ENCODE results near the gene P2RY2.
A peak's percentile ranks its signal among the peaks of the same experiment; 100 is the strongest.

Gene P2RY2

DNA sequence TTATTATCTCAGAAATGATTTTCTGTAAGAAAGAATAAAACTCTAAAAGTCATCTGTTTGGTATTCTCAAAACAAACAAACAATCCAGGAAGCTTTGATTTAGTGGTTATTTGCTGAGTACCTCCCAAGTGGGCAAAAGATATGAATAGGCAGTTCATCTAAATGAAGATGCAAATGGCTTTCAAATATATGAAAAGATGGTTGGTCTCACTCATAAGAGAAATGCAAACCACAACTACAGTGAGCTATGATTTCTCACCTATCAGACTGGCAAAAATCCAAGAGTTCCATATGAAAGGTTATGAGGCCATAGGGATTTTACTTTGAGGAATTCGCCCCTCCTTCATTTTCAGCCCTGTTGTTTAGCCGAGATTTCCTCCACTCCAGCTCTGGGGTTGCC, 11.3 kb upstream of the P2RY2 start:
- DNase-seq: peak; percentile 92

GRCh38 chr11:73209892-73210291, 8.2 kb upstream of the P2RY2 start:
- DNase-seq: no peak

- DNase-seq: no peak
Observed at GRCh38 chr11:73210916-73211667, 7.0 kb upstream of the P2RY2 start.

GRCh38 chr11:73213196-73214143, 4.6 kb upstream of the P2RY2 start:
- no peak for DNase-seq

DNA sequence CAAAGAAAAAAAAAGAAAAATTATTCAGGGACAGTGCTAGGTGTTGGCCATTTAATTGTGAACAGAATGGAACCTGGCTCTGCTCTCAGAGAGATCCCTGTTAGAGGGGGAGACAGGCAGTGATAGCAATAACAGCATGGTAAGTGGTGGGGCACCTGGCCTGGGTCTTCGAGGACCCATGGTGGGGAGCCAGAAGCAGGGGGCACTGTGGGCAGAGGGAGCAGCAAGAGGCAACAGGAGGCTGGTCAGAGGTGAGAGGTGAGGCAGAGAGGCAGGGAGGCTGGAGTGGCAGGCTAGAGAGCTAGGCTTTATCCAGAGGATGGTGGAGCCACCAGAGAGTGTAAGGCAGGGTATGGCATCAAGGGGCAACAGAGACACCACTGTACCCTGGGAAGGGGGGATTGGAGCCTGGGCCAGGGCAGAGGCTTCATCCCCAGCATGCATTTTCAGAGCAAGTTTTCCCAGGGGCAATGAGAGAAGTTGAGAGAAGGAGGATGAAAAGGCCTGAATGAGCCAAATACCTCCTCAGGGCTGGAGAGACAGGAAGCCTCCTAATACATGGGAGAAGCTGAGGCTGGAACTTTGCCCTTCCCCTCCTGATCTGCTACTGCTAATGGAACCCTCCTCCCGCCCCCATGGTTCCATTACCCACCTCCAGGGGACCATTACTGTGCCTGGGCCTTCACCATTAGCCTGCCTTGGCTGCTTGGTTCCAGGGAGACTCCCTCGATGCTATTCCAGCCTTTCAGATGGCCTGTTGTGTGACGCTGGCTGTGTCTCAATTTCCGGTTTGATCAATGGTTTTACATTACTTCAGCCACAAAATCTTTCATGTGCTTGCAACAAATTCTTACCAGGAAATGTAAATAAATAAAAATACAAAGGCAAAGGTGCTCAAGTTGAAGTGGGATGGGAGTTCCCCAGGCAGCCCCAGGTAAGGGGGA, 2.6 kb upstream of the P2RY2 start:
- DNase-seq: no peak

GRCh38 chr11:73216465-73216864, 1.6 kb upstream of the P2RY2 start:
- DNase-seq: no peak

- DNase-seq: no peak
Observed at GRCh38 chr11:73217131-73217809, 811 bp upstream of the P2RY2 start.

DNA sequence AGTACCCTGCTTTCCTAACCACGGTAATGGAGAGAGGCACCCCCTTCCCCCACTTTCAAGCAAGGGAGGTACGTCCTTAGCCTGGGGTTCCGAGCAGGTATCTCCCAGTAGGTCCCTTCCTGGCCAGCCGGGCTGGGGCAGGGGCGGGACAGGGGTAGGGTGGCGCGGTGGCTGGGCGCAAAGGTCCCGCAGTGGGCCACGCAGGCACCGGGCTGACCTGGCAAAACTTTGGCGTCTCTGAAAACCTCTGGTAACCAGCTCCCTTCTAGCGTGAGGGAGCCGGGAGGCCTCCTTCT, 323 bp upstream of the P2RY2 start:
- no peak for DNase-seq

GRCh38 chr11:73218830-73219215, 742 bp downstream of the P2RY2 start:
- no peak for DNase-seq

DNA sequence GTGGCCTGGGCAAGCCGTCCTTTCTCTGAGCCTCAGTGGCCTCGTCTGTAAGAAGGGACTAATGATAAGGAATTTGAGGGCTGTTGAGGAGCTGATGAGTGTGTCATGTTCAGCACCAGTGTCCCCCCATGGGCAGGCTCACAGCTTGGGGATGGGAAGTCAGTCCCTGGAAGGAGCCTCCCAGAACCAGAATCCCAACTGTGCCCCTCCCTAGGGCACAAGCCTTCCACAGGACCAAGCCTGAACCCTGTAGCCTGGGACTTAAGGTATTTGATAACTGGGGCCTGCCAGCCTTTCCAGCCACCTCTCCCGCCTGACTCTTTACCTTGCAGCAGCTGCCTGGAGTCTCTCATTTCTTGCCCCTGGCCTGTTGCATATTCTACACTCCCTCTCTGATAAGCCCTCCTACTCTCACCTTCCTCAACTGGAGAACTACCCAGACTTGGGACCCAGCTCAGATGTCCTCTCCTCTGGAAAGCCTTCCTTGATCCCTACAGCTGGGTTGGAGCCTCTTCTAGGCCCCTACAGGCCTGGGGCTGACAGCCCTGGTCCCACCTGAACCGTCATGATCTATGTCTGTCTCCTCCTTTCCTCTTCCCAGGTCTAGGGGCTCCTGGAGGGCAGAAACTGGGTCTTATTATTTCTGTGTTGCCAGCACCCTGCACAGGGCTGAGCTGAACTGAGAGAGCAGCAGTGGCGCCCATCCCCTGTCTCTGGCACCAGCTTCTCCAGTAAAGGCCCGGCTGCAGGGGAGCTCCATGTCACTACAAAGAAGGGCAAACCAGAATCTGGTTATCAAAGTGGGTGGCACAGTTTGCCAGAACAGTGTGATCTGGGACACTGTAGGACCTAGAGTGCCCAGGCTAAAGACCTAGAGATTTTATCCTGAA, 1.6 kb downstream of the P2RY2 start:
- DNase-seq: no peak

- DNase-seq: no peak
Observed at GRCh38 chr11:73221451-73221850, 3.4 kb downstream of the P2RY2 start.

GRCh38 chr11:73221996-73222395, 3.9 kb downstream of the P2RY2 start:
- no peak for DNase-seq

DNA sequence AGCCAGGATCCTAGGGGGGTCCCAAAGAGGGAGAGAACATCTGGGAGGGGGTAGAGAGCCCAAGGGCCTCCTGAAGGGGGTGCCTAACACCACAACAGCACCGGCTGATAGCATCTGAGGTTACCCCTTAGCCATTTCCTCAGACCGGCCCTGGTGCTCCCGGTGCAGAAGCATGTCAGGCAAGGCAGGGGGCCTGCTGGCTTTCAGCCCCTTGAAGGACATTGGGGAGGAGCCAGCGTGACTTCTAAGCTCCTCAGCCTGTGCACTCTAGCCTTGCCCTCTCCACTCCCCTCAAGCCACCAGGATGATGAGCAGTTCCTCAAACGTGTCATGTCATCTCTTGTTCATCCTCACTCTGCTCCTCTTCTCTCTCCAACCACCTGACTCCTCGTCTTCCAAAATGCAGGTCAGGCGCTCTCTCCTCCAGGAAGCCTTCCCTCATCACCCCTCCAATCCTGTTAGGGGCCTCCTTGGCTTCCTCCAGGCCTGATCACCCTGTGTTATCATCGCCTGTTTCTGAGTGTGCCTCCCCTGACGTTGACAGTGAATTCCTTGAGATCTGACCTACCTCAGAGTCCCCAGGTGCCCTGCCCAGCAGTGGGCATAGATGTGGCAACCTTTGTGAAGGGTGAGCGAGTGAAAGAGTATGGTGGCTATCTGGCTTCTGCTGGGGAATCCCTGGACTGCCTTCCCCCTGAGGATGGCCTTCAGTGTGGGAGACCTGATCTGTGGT, 6.1 kb downstream of the P2RY2 start:
- no peak for DNase-seq

- no peak for DNase-seq
Observed at GRCh38 chr11:73225001-73225686, 7.1 kb downstream of the P2RY2 start.

DNA sequence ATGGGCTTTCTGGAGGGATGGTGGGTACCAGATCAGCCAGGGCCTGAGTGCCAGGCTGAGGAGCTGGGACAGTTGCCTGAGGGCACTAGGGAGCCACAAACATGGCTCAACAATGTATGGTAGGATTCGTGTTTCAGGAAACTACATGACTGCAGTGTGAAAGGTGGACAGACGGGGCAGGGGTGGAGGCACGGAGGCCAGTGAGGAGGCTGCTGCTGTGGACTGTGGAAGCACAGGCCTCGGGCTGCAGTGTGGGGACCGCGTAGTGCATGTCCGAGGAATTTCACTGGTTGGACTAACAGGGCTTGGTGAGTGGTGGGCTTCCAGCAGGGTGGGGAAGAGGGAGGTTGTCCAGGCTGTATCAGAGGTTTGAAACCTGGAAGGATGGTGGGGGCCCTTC, 7.8 kb downstream of the P2RY2 start:
- no peak for DNase-seq

DNA sequence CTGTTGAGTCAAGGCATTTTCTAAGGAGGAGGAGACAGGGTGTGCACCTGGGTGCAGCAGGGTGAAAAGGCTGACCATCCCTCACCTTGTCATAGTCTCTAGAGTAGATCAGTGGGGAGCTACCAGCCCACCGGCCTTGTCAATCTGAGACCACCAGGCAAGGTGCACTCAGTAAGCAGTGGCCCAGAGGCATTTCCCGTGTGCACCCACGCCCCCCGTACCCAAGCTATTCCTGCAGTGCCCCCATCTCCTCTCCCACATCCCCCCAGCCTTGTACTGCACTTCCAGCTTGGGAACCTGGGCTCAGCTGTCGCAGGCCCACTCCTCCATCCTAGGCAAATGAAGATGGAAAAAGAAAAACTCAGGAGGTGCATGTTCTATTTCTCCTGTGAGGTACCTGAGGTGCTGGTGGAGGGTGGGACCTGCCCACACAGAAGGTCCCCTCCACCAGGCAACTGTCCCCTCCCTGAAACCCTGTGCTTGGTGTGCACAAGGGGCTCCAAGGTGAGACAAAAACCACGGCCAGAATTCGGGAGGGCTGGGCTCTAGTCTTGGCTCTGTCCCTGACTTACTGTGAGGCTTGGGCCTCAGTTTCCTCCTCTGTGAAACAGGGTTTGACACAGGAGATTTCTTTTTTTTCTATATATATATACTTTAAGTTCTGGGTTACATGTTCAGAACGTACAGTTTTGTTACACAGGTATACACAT, 8.4 kb downstream of the P2RY2 start:
- no peak for DNase-seq

GRCh38 chr11:73227571-73228211, 9.6 kb downstream of the P2RY2 start:
- peak; percentile 85 for DNase-seq

GRCh38 chr11:73228268-73229134, 10.4 kb downstream of the P2RY2 start:
- DNase-seq: no peak

Measured in NCI-H526 treated with DMSO at 0.1 percent for 48 hours (cell line).